ENCODE data around the gene FSTL5. TPM values are rescaled to one million over a fixed set of nuclear protein-coding genes. Genes with fewer than 3 reads are reported as not detected.

Gene FSTL5
- total RNA-seq, 1 experiment from 2014 or later: not detected

DNA sequence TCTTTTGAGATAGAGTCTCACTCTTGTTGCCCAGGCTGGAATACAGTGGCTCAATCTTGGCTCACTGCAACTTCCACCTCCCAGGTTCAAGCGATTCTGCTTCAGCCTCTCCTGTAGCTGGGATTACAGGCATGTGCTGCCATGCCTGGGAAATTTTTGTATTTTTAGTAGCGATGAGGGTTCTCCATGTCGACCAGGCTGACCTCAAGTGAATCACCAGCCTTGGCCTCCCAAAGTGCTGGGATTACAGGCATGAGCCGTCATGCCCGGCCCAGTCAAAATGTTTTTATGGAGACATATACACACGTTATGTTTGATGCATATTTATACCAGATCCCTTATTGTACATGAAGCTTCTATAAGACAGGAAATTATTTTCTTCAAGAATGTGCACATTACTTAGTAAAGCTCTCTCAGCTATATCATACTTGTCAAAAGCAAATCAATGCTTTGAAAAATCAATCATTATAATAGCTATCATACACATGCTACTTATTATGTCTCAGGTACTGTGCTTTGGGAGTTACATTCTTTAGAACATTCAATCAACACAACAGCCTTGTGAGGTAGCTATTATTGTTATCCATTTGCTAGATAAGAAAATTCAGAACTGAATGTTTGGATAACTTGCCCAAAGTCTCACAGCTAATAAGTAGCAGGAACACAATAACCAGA lies 269.2 kb downstream of the FSTL5 start:
- H3K36me3 Mint-ChIP-seq (ENCODE audit: insufficient read depth, unreplicated experiment): peaks cover 6% of the 10 kb centered on the region
- H3K4me1 Mint-ChIP-seq (ENCODE audit: insufficient read depth, unreplicated experiment): peaks cover 7% of the 10 kb centered on the region
- no TSS peak for BruUV-seq (replicated peaks)
- CTCF ChIA-PET: interaction anchor here (0.8 kb wide), 1 partner anchor 57 kb away, joined by 3 read pairs; no protein-coding TSS in a partner anchor
- H3K4me3 Mint-ChIP-seq (ENCODE audit: unreplicated experiment): no peak overlapping the region
- no peaks in the 10 kb centered on the region for H3K9me3 Mint-ChIP-seq (ENCODE audit: unreplicated experiment)
- TF ChIP-seq, protein P1, sequence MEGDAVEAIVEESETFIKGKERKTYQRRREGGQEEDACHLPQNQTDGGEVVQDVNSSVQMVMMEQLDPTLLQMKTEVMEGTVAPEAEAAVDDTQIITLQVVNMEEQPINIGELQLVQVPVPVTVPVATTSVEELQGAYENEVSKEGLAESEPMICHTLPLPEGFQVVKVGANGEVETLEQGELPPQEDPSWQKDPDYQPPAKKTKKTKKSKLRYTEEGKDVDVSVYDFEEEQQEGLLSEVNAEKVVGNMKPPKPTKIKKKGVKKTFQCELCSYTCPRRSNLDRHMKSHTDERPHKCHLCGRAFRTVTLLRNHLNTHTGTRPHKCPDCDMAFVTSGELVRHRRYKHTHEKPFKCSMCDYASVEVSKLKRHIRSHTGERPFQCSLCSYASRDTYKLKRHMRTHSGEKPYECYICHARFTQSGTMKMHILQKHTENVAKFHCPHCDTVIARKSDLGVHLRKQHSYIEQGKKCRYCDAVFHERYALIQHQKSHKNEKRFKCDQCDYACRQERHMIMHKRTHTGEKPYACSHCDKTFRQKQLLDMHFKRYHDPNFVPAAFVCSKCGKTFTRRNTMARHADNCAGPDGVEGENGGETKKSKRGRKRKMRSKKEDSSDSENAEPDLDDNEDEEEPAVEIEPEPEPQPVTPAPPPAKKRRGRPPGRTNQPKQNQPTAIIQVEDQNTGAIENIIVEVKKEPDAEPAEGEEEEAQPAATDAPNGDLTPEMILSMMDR (IDR thresholded peaks at IDR 0.05; ENCODE audit: unreplicated experiment): no peak
- POLR2A ChIA-PET: no interaction called here
- H3K27me3 Mint-ChIP-seq (ENCODE audit: insufficient read depth, unreplicated experiment): no peaks in the 10 kb centered on the region
- intact Hi-C loops (cut with micrococcal nuclease): no loop called here
- peak; percentile 36 for DNase-seq (ENCODE audit: unreplicated experiment)
- peak overlapping the region; percentile 88 for H3K27ac Mint-ChIP-seq (ENCODE audit: low read depth, unreplicated experiment)

- Mint-ChIP-seq H3K4me1 (ENCODE audit: insufficient read depth, unreplicated experiment) (peaks cover 7% of the 10 kb centered on the region), H3K9me3 (ENCODE audit: unreplicated experiment) (no peaks in the 10 kb centered on the region), H3K36me3 (ENCODE audit: insufficient read depth, unreplicated experiment) (peaks cover 6% of the 10 kb centered on the region), H3K27ac (ENCODE audit: low read depth, unreplicated experiment) (peak overlapping the region; percentile 88), H3K4me3 (ENCODE audit: unreplicated experiment) (no peak overlapping the region), H3K27me3 (ENCODE audit: insufficient read depth, unreplicated experiment) (no peaks in the 10 kb centered on the region)
- ChIA-PET POLR2A (no interaction called here), CTCF (no interaction called here)
- no TSS peak for BruUV-seq (replicated peaks)
- intact Hi-C loops (cut with micrococcal nuclease): no loop called here
- TF ChIP-seq, protein P1 (IDR thresholded peaks at IDR 0.05; ENCODE audit: unreplicated experiment): no peak
- no peak for DNase-seq (ENCODE audit: unreplicated experiment)
These were observed 269.8 kb downstream of the FSTL5 start for GRCh38 chr4:161894014-161894413.

DNA sequence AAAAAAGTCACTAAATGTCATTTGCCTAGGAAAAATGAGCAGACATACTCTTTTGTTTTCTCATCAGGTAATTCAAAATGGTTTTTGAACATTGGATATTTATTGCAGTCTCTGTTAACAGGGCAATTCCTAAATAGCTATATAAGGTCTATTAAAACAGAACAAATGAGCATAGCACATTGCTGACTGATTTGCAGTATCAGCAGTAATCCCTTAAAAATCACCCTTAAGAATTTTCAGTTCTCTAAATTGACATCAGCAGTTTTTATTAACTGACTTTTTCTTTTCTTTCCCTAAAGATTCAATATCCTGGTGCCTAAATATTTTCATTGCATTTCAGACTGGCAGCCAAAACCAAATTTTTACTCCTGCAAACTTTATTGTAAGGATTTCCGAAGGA lies 270.2 kb downstream of the FSTL5 start:
- intact Hi-C loops (cut with micrococcal nuclease): no loop called here
- no peaks in the 10 kb centered on the region for H3K9me3 Mint-ChIP-seq (ENCODE audit: unreplicated experiment)
- CTCF ChIA-PET: no interaction called here
- no TSS peak for BruUV-seq (replicated peaks)
- DNase-seq (ENCODE audit: unreplicated experiment): no peak
- POLR2A ChIA-PET: no interaction called here
- TF ChIP-seq, protein P1 (IDR thresholded peaks at IDR 0.05; ENCODE audit: unreplicated experiment): no peak
- no peak overlapping the region for H3K27ac Mint-ChIP-seq (ENCODE audit: low read depth, unreplicated experiment)
- H3K36me3 Mint-ChIP-seq (ENCODE audit: insufficient read depth, unreplicated experiment): peaks cover 6% of the 10 kb centered on the region
- H3K4me3 Mint-ChIP-seq (ENCODE audit: unreplicated experiment): no peak overlapping the region
- H3K27me3 Mint-ChIP-seq (ENCODE audit: insufficient read depth, unreplicated experiment): no peaks in the 10 kb centered on the region
- H3K4me1 Mint-ChIP-seq (ENCODE audit: insufficient read depth, unreplicated experiment): peaks cover 7% of the 10 kb centered on the region

DNA sequence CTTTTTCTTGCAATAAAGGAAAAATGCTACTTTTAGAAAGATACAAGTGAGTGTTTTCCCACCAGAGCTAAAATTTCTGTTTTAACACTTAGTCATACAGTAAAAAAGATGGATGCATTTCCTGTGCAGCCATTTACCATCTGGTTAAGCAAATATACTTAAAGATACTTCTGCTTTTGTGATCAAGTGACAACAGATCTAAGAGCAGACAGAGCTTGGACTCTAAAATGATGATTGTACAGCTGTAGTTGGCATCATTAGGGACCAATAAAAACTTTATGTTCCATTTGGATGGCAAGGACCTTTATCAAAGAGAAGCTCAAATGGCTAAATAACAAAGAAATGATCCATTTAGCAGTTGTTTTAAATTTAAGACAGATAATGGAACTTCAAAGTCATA lies 270.8 kb downstream of the FSTL5 start:
- no peaks in the 10 kb centered on the region for H3K9me3 Mint-ChIP-seq (ENCODE audit: unreplicated experiment)
- H3K36me3 Mint-ChIP-seq (ENCODE audit: insufficient read depth, unreplicated experiment): peaks cover 6% of the 10 kb centered on the region
- H3K4me3 Mint-ChIP-seq (ENCODE audit: unreplicated experiment): no peak overlapping the region
- H3K4me1 Mint-ChIP-seq (ENCODE audit: insufficient read depth, unreplicated experiment): peaks cover 7% of the 10 kb centered on the region
- H3K27me3 Mint-ChIP-seq (ENCODE audit: insufficient read depth, unreplicated experiment): no peaks in the 10 kb centered on the region
- no TSS peak for BruUV-seq (replicated peaks)
- ChIA-PET POLR2A (no interaction called here), CTCF (no interaction called here)
- DNase-seq (ENCODE audit: unreplicated experiment): no peak
- TF ChIP-seq, protein P1 (IDR thresholded peaks at IDR 0.05; ENCODE audit: unreplicated experiment): no peak
- no peak overlapping the region for H3K27ac Mint-ChIP-seq (ENCODE audit: low read depth, unreplicated experiment)
- intact Hi-C loops (cut with micrococcal nuclease): no loop called here
